ENCODE measurements around the gene DDTL. TPM values are rescaled to one million over a fixed set of nuclear protein-coding genes. Genes with fewer than 3 reads are reported as not detected.

Gene DDTL
- total RNA-seq, 2 donors from 2014 or later: 3.0 to 4.7 TPM

GRCh38 chr22:24008381-24009226 is 41.9 kb downstream of the DDTL start:
- Histone ChIP-seq H3K4me3 (no peak overlapping the region), H3K9me3 (no peaks in the 10 kb centered on the region), H3K27me3 (no peaks in the 10 kb centered on the region), H3K4me1 (no peaks in the 10 kb centered on the region), H3K36me3 (no peaks in the 10 kb centered on the region), H3K9ac (ENCODE audit: low read depth in 2 of 2, low read length in 2 of 2) (peak overlapping the region in 1 of 2 donors; percentile 15), H3K27ac (no peak overlapping the region)
- DNase-seq: no peak
- no peak for TF ChIP-seq CTCF (IDR thresholded peaks at IDR 0.05)
- intact Hi-C loops (cut with DNase I): loop anchor here (10.0 kb wide), 1 partner anchor 156 kb away; no protein-coding TSS in a partner anchor

GRCh38 chr22:24009227-24010017 is 42.7 kb downstream of the DDTL start:
- no peaks in the 10 kb centered on the region for H3K4me1 ChIP-seq
- intact Hi-C loops (cut with DNase I): loop anchor here (10.0 kb wide), 1 partner anchor 155 kb away; no protein-coding TSS in a partner anchor

GRCh38 chr22:24010018-24010391 is 43.3 kb downstream of the DDTL start:
- no peaks in the 10 kb centered on the region for H3K36me3 ChIP-seq
- intact Hi-C loops (cut with DNase I): no loop called here
- H3K9ac ChIP-seq (ENCODE audit: low read depth in 2 of 2, low read length in 2 of 2): no peak overlapping the region
- H3K4me3 ChIP-seq: no peak overlapping the region
- TF ChIP-seq CTCF (IDR thresholded peaks at IDR 0.05): no peak
- H3K4me1 ChIP-seq: no peaks in the 10 kb centered on the region
- H3K27me3 ChIP-seq: no peaks in the 10 kb centered on the region
- no peaks in the 10 kb centered on the region for H3K9me3 ChIP-seq
- H3K27ac ChIP-seq: no peak overlapping the region
- DNase-seq: no peak

More at GRCh38 chr22:24009227-24010017, 42.7 kb downstream of the DDTL start:
- Histone ChIP-seq H3K9ac (ENCODE audit: low read depth in 2 of 2, low read length in 2 of 2) (peak overlapping the region in 1 of 2 donors; percentile 15), H3K4me3 (no peak overlapping the region), H3K9me3 (no peaks in the 10 kb centered on the region), H3K27ac (no peak overlapping the region), H3K27me3 (no peaks in the 10 kb centered on the region), H3K36me3 (no peaks in the 10 kb centered on the region)
- DNase-seq: no peak
- TF ChIP-seq CTCF (IDR thresholded peaks at IDR 0.05): no peak

- H3K27me3 ChIP-seq: no peaks in the 10 kb centered on the region
- no peaks in the 10 kb centered on the region for H3K36me3 ChIP-seq
- intact Hi-C loops (cut with DNase I): no loop called here
- peak overlapping the region; percentile 88 for H3K27ac ChIP-seq
- no peak for DNase-seq
- H3K9me3 ChIP-seq: no peaks in the 10 kb centered on the region
- peak overlapping the region; percentile 80 to 89 for H3K9ac ChIP-seq (ENCODE audit: low read depth in 2 of 2, low read length in 2 of 2)
- peak overlapping the region; percentile 97 for H3K4me3 ChIP-seq
- TF ChIP-seq CTCF (IDR thresholded peaks at IDR 0.05): no peak
- H3K4me1 ChIP-seq: no peaks in the 10 kb centered on the region
Observed at GRCh38 chr22:24011735-24012068, 45.0 kb downstream of the DDTL start.

GRCh38 chr22:24016156-24016555 is 49.5 kb downstream of the DDTL start:
- Histone ChIP-seq H3K9me3 (no peaks in the 10 kb centered on the region), H3K27me3 (no peaks in the 10 kb centered on the region), H3K36me3 (no peaks in the 10 kb centered on the region), H3K27ac (no peak overlapping the region), H3K4me1 (no peaks in the 10 kb centered on the region), H3K4me3 (no peak overlapping the region), H3K9ac (ENCODE audit: low read depth in 2 of 2, low read length in 2 of 2) (no peak overlapping the region)
- intact Hi-C loops (cut with DNase I): no loop called here
- no peak for DNase-seq
- no peak for TF ChIP-seq CTCF (IDR thresholded peaks at IDR 0.05)

Measured in colonic mucosa (tissue), 4 donors.